Measurements from ENCODE around the gene ZNF564.
A peak's percentile ranks its signal among the peaks of the same experiment; 100 is the strongest.
"Not testable (repeated sequence)": the region's sequence is repeated elsewhere in the genome, so short reads cannot be mapped to it uniquely, and the experiment has no call there.

The ZNF564 gene

GRCh38 chr19:12551060-12551832 is at the start of gene ZNF564:
TSS of gene ZNF564 (minus strand) at chr19:12551482. CDS start at chr19:12551332, 150 bp downstream.
- Histone ChIP-seq H3K9ac (ENCODE audit: low read length in 2 of 2) (peak within 1 kb of the TSS; percentile 93 to 94), H3K36me3 (ENCODE audit: control insufficient read depth in 2 of 2, insufficient read depth in 2 of 2, low read length in 2 of 2) (no peaks in the 10 kb centered on the region), H3K4me3 (ENCODE audit: low read length in 2 of 2) (peak within 1 kb of the TSS; percentile 94 to 96), H3K9me3 (ENCODE audit: control insufficient read depth in 2 of 2, low read length in 2 of 2) (no peaks in the 10 kb centered on the region), H3K27ac (ENCODE audit: low read length) (peak within 1 kb of the TSS; percentile 93), H3K4me1 (ENCODE audit: control insufficient read depth, insufficient read depth, low read length) (peaks cover 23% of the 10 kb centered on the region), H3K27me3 (ENCODE audit: control insufficient read depth in 1 of 2, insufficient read depth in 2 of 2, low read length in 2 of 2) (no peaks in the 10 kb centered on the region)

GRCh38 chr19:12597594-12597993 is 46.3 kb upstream of the ZNF564 start:
- peaks cover 3 to 10% of the 10 kb centered on the region in 2 donors for H3K36me3 ChIP-seq (ENCODE audit: control insufficient read depth in 2 of 2, insufficient read depth in 2 of 2, low read length in 2 of 2)
- no peak overlapping the region for H3K4me3 ChIP-seq (ENCODE audit: low read length in 2 of 2)
- H3K9me3 ChIP-seq (ENCODE audit: control insufficient read depth in 2 of 2, low read length in 2 of 2), result no peaks in the 10 kb centered on the region
- no peaks in the 10 kb centered on the region for H3K4me1 ChIP-seq (ENCODE audit: control insufficient read depth, insufficient read depth, low read length)
- H3K9ac ChIP-seq (ENCODE audit: low read length in 2 of 2), result no peak overlapping the region
- H3K27me3 ChIP-seq (ENCODE audit: control insufficient read depth in 1 of 2, insufficient read depth in 2 of 2, low read length in 2 of 2), result no peaks in the 10 kb centered on the region
- no peak overlapping the region for H3K27ac ChIP-seq (ENCODE audit: low read length)

DNA sequence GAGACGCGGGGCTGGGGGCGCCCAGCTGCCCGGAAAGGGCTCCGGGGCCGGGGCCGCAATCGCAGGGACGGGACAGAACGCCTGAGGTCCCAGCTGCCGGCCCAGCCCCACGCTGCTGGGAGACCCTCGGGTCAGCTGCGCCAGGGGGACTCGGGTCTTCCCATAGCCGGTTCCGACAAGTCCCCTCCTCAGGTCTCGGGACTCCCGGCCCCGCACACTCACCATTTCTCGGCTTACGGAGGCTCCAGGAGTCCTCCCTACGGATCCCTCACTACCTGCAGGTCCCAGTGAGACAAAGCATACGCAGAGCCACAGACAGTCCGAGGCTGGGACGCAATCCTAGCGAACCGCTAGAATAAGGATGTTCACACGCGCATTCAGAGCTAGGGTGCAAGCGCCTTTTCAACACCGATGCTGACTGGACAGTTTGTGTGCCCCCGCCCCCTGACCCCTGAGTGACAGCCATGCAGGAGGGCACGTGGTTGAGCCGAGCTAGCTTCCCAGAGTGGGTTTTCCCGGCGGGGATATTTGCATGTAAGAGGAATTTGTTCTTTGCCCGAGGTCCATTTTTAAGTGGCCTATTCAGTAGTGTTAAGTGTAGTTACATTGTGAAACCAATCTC is 45.8 kb upstream of the ZNF564 start:
- Histone ChIP-seq H3K9ac (ENCODE audit: low read length in 2 of 2) (no peak overlapping the region), H3K4me1 (ENCODE audit: control insufficient read depth, insufficient read depth, low read length) (no peaks in the 10 kb centered on the region), H3K27me3 (ENCODE audit: control insufficient read depth in 1 of 2, insufficient read depth in 2 of 2, low read length in 2 of 2) (no peaks in the 10 kb centered on the region), H3K27ac (ENCODE audit: low read length) (no peak overlapping the region), H3K9me3 (ENCODE audit: control insufficient read depth in 2 of 2, low read length in 2 of 2) (no peaks in the 10 kb centered on the region), H3K36me3 (ENCODE audit: control insufficient read depth in 2 of 2, insufficient read depth in 2 of 2, low read length in 2 of 2) (peaks cover 3 to 10% of the 10 kb centered on the region in 2 donors), H3K4me3 (ENCODE audit: low read length in 2 of 2) (no peak overlapping the region)

- Histone ChIP-seq H3K27me3 (ENCODE audit: control insufficient read depth in 1 of 2, insufficient read depth in 2 of 2, low read length in 2 of 2) (no peaks in the 10 kb centered on the region), H3K36me3 (ENCODE audit: control insufficient read depth in 2 of 2, insufficient read depth in 2 of 2, low read length in 2 of 2) (peaks cover 3 to 10% of the 10 kb centered on the region in 2 donors), H3K9ac (ENCODE audit: low read length in 2 of 2) (no peak overlapping the region), H3K4me1 (ENCODE audit: control insufficient read depth, insufficient read depth, low read length) (no peaks in the 10 kb centered on the region), H3K4me3 (ENCODE audit: low read length in 2 of 2) (no peak overlapping the region), H3K9me3 (ENCODE audit: control insufficient read depth in 2 of 2, low read length in 2 of 2) (no peaks in the 10 kb centered on the region), H3K27ac (ENCODE audit: low read length) (no peak overlapping the region)
Measured at GRCh38 chr19:12596485-12596884, 45.2 kb upstream of the ZNF564 start.

DNA sequence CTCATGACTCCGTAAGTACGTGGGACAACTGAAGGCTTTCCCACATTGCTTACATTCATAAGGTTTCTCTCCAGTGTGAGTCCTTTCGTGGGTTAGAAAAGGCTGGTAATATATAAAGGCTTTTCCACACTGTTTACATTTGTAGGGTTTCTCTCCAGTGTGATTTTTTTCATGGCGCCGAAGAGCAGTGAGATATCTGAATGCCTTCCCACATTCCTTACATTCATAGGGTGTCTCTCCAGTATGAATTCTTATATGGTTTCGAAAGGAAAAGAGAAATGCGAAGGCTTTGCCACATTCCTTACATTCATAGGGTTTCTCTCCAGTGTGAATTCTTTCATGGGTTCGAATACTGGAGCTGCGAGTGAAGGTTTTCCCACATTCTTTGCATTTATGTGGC is 29.8 kb upstream of the ZNF564 start:
- Histone ChIP-seq H3K9me3 (ENCODE audit: control insufficient read depth in 2 of 2, low read length in 2 of 2) (peaks cover 11 to 12% of the 10 kb centered on the region in 2 donors), H3K4me1 (ENCODE audit: control insufficient read depth, insufficient read depth, low read length) (no peaks in the 10 kb centered on the region), H3K4me3 (ENCODE audit: low read length in 2 of 2) (no peak overlapping the region), H3K27ac (ENCODE audit: low read length) (no peak overlapping the region), H3K27me3 (ENCODE audit: control insufficient read depth in 1 of 2, insufficient read depth in 2 of 2, low read length in 2 of 2) (no peaks in the 10 kb centered on the region), H3K36me3 (ENCODE audit: control insufficient read depth in 2 of 2, insufficient read depth in 2 of 2, low read length in 2 of 2) (peaks cover 20 to 31% of the 10 kb centered on the region in 2 donors), H3K9ac (ENCODE audit: low read length in 2 of 2) (no peak overlapping the region)

DNA sequence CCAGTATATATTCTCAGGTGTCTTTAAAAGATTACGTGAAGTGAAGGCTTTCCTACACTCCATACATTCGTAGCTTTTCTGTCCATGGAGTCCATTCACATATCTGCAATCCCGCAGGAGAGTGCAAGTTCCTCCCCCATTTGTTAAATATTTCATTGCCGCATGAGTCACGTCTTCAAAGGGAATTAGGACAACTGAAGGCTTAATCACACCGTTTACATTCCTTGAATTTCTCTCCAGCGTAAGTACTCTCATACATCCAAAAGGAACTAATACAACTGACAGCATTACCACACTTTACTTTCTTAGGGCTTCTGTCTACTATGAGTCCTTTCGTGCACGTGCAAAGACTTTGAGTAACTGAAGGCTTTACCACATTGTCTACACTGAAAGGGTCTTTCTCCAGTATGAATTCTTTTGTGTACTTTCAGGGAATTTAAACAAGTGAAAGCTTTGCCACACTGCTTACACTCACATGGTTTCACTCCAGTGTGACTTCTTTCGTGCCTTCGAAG is 29.0 kb upstream of the ZNF564 start:
- H3K36me3 ChIP-seq (ENCODE audit: control insufficient read depth in 2 of 2, insufficient read depth in 2 of 2, low read length in 2 of 2), result peaks cover 20 to 31% of the 10 kb centered on the region in 2 donors
- H3K9me3 ChIP-seq (ENCODE audit: control insufficient read depth in 2 of 2, low read length in 2 of 2), result peaks cover 11 to 12% of the 10 kb centered on the region in 2 donors
- no peak overlapping the region for H3K4me3 ChIP-seq (ENCODE audit: low read length in 2 of 2)
- H3K27me3 ChIP-seq (ENCODE audit: control insufficient read depth in 1 of 2, insufficient read depth in 2 of 2, low read length in 2 of 2), result no peaks in the 10 kb centered on the region
- H3K4me1 ChIP-seq (ENCODE audit: control insufficient read depth, insufficient read depth, low read length), result no peaks in the 10 kb centered on the region
- H3K27ac ChIP-seq (ENCODE audit: low read length), result no peak overlapping the region
- no peak overlapping the region for H3K9ac ChIP-seq (ENCODE audit: low read length in 2 of 2)

DNA sequence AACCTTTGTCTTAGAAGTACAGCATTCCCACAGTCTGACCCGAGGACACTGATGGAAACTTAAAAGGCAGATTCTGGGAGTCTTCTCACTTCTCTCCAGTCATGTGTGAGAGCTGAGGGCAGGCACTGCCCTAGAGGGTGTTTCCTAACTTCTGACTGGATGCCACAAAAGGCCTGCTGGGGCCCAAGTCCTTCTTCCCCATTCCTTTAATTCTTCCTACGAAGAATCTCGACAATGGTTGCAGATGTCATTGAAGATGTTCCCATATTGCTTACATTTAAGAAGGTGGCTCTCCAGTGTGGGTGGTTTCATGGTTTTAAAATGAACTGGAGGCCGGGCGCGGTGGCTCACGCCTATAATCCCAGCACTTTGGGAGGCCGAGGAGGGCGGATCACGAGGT is 27.4 kb upstream of the ZNF564 start:
- no peak overlapping the region for H3K4me3 ChIP-seq (ENCODE audit: low read length in 2 of 2)
- peaks cover 20 to 31% of the 10 kb centered on the region in 2 donors for H3K36me3 ChIP-seq (ENCODE audit: control insufficient read depth in 2 of 2, insufficient read depth in 2 of 2, low read length in 2 of 2)
- H3K27me3 ChIP-seq (ENCODE audit: control insufficient read depth in 1 of 2, insufficient read depth in 2 of 2, low read length in 2 of 2), result no peaks in the 10 kb centered on the region
- peaks cover 11 to 12% of the 10 kb centered on the region in 2 donors for H3K9me3 ChIP-seq (ENCODE audit: control insufficient read depth in 2 of 2, low read length in 2 of 2)
- no peak overlapping the region for H3K27ac ChIP-seq (ENCODE audit: low read length)
- no peaks in the 10 kb centered on the region for H3K4me1 ChIP-seq (ENCODE audit: control insufficient read depth, insufficient read depth, low read length)
- no peak overlapping the region for H3K9ac ChIP-seq (ENCODE audit: low read length in 2 of 2)

- Histone ChIP-seq H3K4me1 (ENCODE audit: control insufficient read depth, insufficient read depth, low read length) (no peaks in the 10 kb centered on the region), H3K36me3 (ENCODE audit: control insufficient read depth in 2 of 2, insufficient read depth in 2 of 2, low read length in 2 of 2) (peaks cover 3 to 7% of the 10 kb centered on the region in 2 donors), H3K4me3 (ENCODE audit: low read length in 2 of 2) (no peak overlapping the region), H3K9ac (ENCODE audit: low read length in 2 of 2) (no peak overlapping the region), H3K9me3 (ENCODE audit: control insufficient read depth in 2 of 2, low read length in 2 of 2) (no peaks in the 10 kb centered on the region), H3K27me3 (ENCODE audit: control insufficient read depth in 1 of 2, insufficient read depth in 2 of 2, low read length in 2 of 2) (no peaks in the 10 kb centered on the region), H3K27ac (ENCODE audit: low read length) (no peak overlapping the region)
Measured at GRCh38 chr19:12574036-12574435, 22.8 kb upstream of the ZNF564 start.

DNA sequence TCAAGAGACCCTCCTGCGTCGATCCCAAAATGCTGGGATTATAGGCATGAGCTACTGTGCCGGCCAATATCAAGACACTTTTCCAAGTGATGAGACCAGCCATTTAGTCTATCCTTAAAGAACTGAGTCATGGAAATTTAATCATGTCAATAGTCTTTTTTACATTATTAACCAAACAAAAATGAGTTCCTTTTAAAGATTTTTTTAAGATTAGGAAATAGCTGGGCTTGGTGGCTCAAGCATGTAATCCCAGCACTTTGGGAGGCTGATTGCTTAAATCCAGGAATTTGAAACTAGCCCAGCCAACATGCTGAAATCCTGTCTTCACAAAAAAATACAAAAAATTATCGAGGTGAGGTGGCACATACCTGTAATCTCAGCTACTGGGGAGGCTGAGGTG is 16.7 kb upstream of the ZNF564 start:
- no peaks in the 10 kb centered on the region for H3K36me3 ChIP-seq (ENCODE audit: control insufficient read depth in 2 of 2, insufficient read depth in 2 of 2, low read length in 2 of 2)
- no peak overlapping the region for H3K27ac ChIP-seq (ENCODE audit: low read length)
- H3K9ac ChIP-seq (ENCODE audit: low read length in 2 of 2), result no peak overlapping the region
- H3K4me3 ChIP-seq (ENCODE audit: low read length in 2 of 2), result no peak overlapping the region
- H3K9me3 ChIP-seq (ENCODE audit: control insufficient read depth in 2 of 2, low read length in 2 of 2), result no peaks in the 10 kb centered on the region
- H3K4me1 ChIP-seq (ENCODE audit: control insufficient read depth, insufficient read depth, low read length), result peaks cover 4% of the 10 kb centered on the region
- H3K27me3 ChIP-seq (ENCODE audit: control insufficient read depth in 1 of 2, insufficient read depth in 2 of 2, low read length in 2 of 2), result no peaks in the 10 kb centered on the region

DNA sequence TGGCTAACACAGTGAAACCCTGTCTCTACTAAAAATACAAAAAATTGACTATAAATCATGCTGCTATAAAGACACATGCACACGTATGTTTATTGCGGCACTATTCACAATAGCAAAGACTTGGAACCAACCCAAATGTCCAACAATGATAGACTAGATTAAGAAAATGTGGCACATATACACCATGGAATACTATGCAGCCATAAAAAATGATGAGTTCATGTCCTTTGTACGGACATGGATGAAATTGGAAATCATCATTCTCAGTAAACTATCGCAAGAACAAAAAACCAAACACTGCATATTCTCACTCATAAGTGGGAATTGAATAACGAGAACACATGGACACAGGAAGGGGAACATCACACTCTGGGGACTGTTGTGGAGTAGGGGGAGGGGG is 15.1 kb upstream of the ZNF564 start:
- H3K9ac ChIP-seq (ENCODE audit: low read length in 2 of 2); H3K27me3 ChIP-seq (ENCODE audit: control insufficient read depth in 1 of 2, insufficient read depth in 2 of 2, low read length in 2 of 2); H3K9me3 ChIP-seq (ENCODE audit: control insufficient read depth in 2 of 2, low read length in 2 of 2); H3K27ac ChIP-seq (ENCODE audit: low read length); H3K36me3 ChIP-seq (ENCODE audit: control insufficient read depth in 2 of 2, insufficient read depth in 2 of 2, low read length in 2 of 2); H3K4me1 ChIP-seq (ENCODE audit: control insufficient read depth, insufficient read depth, low read length); H3K4me3 ChIP-seq (ENCODE audit: low read length in 2 of 2): not testable (repeated sequence)
